GM20000 (cell line): Measurements from ENCODE around the gene MRTO4.

Source experiments
- DNase-seq: peaks from one replicate; pipeline ENCODE4 v3.0.0; 2012; ENCODE audit warnings: low spot score
- TF ChIP-seq, protein P1 (sequence below): IDR thresholded peaks from 2 replicates; pipeline ENCODE4 v1.5.1; 2012; ENCODE audit warnings: mild to moderate bottlenecking, control low read depth; ENCODE audit errors: extremely low read depth, missing control alignments

MRTO4 gene

GRCh38 chr1:19251305-19252196 lies at the start of gene MRTO4, which contains the start of gene EMC1:
Gene MRTO4 (plus strand): TSS chr1:19251805. CDS start chr1:19251836, 31 bp downstream.
Gene EMC1 (minus strand): TSS chr1:19251524. CDS start chr1:19251509, 15 bp downstream.
- peak; percentile 93 for DNase-seq
- TF ChIP-seq, protein P1, sequence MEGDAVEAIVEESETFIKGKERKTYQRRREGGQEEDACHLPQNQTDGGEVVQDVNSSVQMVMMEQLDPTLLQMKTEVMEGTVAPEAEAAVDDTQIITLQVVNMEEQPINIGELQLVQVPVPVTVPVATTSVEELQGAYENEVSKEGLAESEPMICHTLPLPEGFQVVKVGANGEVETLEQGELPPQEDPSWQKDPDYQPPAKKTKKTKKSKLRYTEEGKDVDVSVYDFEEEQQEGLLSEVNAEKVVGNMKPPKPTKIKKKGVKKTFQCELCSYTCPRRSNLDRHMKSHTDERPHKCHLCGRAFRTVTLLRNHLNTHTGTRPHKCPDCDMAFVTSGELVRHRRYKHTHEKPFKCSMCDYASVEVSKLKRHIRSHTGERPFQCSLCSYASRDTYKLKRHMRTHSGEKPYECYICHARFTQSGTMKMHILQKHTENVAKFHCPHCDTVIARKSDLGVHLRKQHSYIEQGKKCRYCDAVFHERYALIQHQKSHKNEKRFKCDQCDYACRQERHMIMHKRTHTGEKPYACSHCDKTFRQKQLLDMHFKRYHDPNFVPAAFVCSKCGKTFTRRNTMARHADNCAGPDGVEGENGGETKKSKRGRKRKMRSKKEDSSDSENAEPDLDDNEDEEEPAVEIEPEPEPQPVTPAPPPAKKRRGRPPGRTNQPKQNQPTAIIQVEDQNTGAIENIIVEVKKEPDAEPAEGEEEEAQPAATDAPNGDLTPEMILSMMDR: no peak

GRCh38 chr1:19202396-19202795 lies 49.2 kb upstream of the MRTO4 start:
- TF ChIP-seq, protein P1: no peak
- DNase-seq: no peak

- TF ChIP-seq, protein P1: no peak
- no peak for DNase-seq
Measured at GRCh38 chr1:19203440-19203839, 48.2 kb upstream of the MRTO4 start.

DNA sequence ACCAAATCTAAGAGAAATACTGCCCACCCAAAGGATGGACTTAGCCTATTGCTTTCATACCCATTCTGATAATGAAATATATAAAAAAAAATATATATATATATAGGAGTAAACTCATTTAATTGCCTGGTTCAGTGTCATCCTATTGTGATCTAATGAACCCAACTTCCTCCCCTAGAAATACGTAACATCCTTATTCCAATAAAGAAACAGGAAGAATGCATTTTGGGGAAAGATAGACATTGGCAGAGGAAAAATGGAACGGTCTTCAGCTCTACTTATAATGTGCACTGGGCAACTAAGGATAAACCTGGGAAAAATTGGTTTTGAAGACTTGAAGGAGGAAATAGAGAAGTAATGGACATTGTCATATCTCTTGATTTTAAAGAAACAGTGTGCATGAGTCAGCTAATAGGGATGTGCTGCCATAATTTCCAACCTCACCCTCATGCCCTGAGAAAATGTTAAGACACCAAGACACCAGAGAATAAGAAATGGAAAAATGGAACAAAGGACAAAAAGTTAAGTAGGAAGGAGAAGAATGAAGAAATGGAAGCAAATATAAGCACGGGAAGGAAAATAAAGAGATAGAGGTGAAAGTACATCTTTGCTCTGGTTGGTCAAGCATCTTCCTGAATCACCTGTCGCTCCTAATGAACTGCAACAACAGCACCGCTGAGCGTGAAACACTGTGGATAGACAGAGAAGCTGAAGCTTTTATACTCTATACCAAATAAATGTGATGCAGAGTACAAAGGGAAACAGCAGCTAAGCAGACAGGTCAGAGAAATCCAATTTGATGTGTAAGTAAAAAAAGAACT lies 46.9 kb upstream of the MRTO4 start:
- DNase-seq: no peak
- TF ChIP-seq, protein P1: no peak

- TF ChIP-seq, protein P1: no peak
- peak; percentile 45 for DNase-seq
Measured at GRCh38 chr1:19205403-19205802, 46.2 kb upstream of the MRTO4 start.

DNA sequence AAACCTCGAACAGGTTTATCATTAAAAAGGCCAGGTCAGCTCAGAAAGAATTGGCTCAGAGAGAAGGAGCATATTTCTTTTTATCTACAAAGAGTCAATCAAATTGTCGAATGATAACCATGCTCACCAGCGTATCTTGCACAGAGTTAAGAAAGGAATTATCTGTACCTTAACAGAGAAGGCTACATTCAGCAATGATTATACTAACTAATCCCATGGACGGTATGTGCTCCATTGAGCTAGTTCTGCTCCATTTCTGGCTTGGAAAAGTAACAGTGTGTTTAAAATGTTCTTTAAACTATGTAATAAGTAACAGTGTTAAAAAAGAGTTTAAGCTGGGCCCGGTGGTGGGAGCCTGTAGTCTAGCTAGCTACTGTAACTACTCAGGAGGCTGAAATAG lies 45.8 kb upstream of the MRTO4 start:
- DNase-seq: no peak
- TF ChIP-seq, protein P1: no peak

- TF ChIP-seq, protein P1: no peak
- no peak for DNase-seq
Measured at GRCh38 chr1:19206947-19207346, 44.7 kb upstream of the MRTO4 start.
